K562 (cell line): ENCODE data around the gene FBXO17. TPM values are rescaled to one million over a fixed set of nuclear protein-coding genes. Genes with fewer than 3 reads are reported as not detected.

ENCODE experiments used
- FOXM1 ChIP-seq, 2 experiments: fragments of 450-650 bp in 1 of 2; sonication (generic) in 1 of 2; formaldehyde crosslinking in 1 of 2; IDR thresholded peaks; 2 replicates each; pipeline versions ENCODE4 v1.6.1 to v1.9.0; 2017 to 2022; ENCODE audit warnings: low read depth in 2 of 2, mild to moderate bottlenecking in 2 of 2, missing genetic modification reagents in 1 of 2, moderate library complexity in 1 of 2
- MAFK ChIP-seq: IDR thresholded peaks from 2 replicates; pipeline ENCODE4 v1.6.1; 2011; ENCODE audit warnings: low read length, improper control_type of control experiment
- RCOR1 ChIP-seq, 2 experiments: IDR thresholded peaks; 2 replicates each; pipeline ENCODE4 v1.6.1; 2012; ENCODE audit warnings: low read depth in 2 of 2, low read length in 2 of 2, borderline replicate concordance in 1 of 2, improper control_type of control experiment in 1 of 2
- SAFB2 ChIP-seq: fragments of 200-400 bp; formaldehyde crosslinking; IDR thresholded peaks from 2 replicates; pipeline ENCODE4 v1.6.1; 2018; ENCODE audit warnings: borderline replicate concordance, low read length, low read depth, moderate library complexity; ENCODE audit not compliant: severe bottlenecking
- ZBTB8A ChIP-seq: fragments of 450-650 bp; IDR thresholded peaks from 2 replicates; pipeline ENCODE4 v1.6.1; 2018; ENCODE audit warnings: mild to moderate bottlenecking, moderate library complexity; ENCODE audit not compliant: partially characterized antibody
- polyA plus RNA-seq, 8 experiments: library from polyadenylated mRNA; depleted of rRNA in 4 of 8; stranded (reverse) in 5 of 8; unstranded in 3 of 8; fragments of >200 nt; fragmentation: Nextera tagmentation in 2 of 8; fragmentation: Illumina TruSeq in 1 of 8; extraction: Ambion mirVana in 2 of 8; extraction: Trizol in 1 of 8; gene quantifications; 2 replicates each; pipeline versions ENCODE4 v1.2.1 to v1.2.3, GENCODE V29; 2011 to 2014; ENCODE audit warnings: inconsistent platforms in 1 of 8, missing spikeins in 1 of 8
- total RNA-seq, 7 experiments: library from RNA; depleted of rRNA in 6 of 7; stranded (reverse); fragments of >200 nt in 6 of 7; fragmentation: Illumina TruSeq in 2 of 7; extraction: Trizol in 2 of 7; gene quantifications; 2 replicates each; pipeline versions ENCODE4 v1.2.1 to v1.2.3, GENCODE V29; 2011 to 2021; ENCODE audit warnings: low replicate concordance in 1 of 7
- TF ChIP-seq, protein P1 (sequence below): fragments of 450-650 bp; IDR thresholded peaks from 2 replicates; pipeline ENCODE4 v1.6.1; 2016; ENCODE audit warnings: antibody characterized with exemption
- TF ChIP-seq, protein P2 (sequence below): fragments of 250-450 bp; sonication (Bioruptor Pico); IDR thresholded peaks from 2 replicates; pipeline ENCODE4 v1.8.0; 2022; ENCODE audit warnings: inconsistent platforms
- TF ChIP-seq, protein P3 (sequence below): sonication (generic); formaldehyde crosslinking; IDR thresholded peaks from 2 replicates; pipeline ENCODE4 v1.8.0; 2022; ENCODE audit warnings: missing genetic modification reagents, mild to moderate bottlenecking, borderline replicate concordance

Gene FBXO17
- total and polyA plus RNA-seq, 9 of the 15 experiments (the other 6 are each of a cell fraction or from before 2014, with no cell fraction given) = 4.1 to 27.1 (median 19.0) TPM

DNA sequence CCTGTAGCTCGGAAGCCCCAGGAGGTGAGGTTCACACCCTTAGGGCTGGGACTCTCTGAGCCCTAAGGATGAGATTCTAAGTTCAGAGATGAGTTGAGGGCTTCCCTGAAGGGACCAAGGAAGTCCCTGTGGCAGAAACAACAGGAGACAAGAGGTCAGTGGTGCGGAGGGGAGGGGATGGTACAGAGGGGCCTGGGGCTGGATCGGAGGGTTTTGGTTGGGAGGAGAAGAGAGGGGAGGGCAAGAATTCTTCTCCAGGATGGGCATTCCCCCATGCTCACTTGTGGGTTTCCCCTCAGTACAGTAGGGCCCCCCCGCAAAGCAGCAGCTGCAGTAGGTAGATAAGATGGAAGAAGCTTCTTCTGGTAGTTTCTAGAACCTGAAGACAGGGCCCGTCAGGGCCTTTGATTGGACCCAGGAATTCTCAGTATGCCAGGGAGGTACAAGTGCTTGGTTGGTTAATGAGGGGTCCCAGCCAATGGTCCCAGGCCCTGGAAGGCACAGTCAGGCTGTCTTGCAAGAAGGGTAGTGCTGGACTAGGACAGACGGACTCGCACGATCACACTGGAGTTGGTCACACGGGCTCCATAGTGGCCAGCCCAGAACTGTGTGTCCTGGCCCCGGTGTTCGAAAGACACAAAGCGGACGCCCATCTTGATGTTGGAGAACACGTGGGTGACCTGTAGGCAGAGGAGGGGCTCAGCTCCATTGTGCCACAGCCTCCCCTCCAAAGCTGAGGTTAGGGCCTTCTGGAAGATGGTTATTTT, 49.5 kb upstream of the FBXO17 start (continued):
- TF ChIP-seq SAFB2 = no peak
- TF ChIP-seq RCOR1 (IDR thresholded peaks at IDR 0.05; ENCODE audit: borderline replicate concordance in 1 of 2, low read depth in 2 of 2, low read length in 2 of 2) = 0 out of 4 replicates have a peak, but pooled peaks of 1 of the 2 experiments have one; percentile 13
- TF ChIP-seq ZBTB8A = no peak
- TF ChIP-seq MAFK = no peak
- 0 out of 2 replicates have a peak, but pooled peaks have one; percentile 44 for TF ChIP-seq FOXM1 (IDR thresholded peaks at IDR 0.05; ENCODE audit: low read depth)
- TF ChIP-seq FOXM1 (CRISPR knock-in tag; IDR thresholded peaks at IDR 0.05; ENCODE audit: low read depth) = no peak
- TF ChIP-seq, protein P1, sequence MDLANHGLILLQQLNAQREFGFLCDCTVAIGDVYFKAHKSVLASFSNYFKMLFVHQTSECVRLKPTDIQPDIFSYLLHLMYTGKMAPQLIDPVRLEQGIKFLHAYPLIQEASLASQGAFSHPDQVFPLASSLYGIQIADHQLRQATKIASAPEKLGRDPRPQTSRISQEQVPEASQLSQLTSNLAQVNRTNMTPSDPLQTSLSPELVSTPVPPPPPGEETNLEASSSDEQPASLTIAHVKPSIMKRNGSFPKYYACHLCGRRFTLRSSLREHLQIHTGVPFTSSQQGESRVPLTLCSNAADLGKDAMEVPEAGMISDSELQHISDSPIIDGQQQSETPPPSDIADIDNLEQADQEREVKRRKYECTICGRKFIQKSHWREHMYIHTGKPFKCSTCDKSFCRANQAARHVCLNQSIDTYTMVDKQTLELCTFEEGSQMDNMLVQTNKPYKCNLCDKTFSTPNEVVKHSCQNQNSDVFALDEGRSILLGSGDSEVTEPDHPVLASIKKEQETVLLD = no peak
- TF ChIP-seq, protein P2, sequence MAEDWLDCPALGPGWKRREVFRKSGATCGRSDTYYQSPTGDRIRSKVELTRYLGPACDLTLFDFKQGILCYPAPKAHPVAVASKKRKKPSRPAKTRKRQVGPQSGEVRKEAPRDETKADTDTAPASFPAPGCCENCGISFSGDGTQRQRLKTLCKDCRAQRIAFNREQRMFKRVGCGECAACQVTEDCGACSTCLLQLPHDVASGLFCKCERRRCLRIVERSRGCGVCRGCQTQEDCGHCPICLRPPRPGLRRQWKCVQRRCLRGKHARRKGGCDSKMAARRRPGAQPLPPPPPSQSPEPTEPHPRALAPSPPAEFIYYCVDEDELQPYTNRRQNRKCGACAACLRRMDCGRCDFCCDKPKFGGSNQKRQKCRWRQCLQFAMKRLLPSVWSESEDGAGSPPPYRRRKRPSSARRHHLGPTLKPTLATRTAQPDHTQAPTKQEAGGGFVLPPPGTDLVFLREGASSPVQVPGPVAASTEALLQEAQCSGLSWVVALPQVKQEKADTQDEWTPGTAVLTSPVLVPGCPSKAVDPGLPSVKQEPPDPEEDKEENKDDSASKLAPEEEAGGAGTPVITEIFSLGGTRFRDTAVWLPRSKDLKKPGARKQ = no peak
- TF ChIP-seq, protein P3, sequence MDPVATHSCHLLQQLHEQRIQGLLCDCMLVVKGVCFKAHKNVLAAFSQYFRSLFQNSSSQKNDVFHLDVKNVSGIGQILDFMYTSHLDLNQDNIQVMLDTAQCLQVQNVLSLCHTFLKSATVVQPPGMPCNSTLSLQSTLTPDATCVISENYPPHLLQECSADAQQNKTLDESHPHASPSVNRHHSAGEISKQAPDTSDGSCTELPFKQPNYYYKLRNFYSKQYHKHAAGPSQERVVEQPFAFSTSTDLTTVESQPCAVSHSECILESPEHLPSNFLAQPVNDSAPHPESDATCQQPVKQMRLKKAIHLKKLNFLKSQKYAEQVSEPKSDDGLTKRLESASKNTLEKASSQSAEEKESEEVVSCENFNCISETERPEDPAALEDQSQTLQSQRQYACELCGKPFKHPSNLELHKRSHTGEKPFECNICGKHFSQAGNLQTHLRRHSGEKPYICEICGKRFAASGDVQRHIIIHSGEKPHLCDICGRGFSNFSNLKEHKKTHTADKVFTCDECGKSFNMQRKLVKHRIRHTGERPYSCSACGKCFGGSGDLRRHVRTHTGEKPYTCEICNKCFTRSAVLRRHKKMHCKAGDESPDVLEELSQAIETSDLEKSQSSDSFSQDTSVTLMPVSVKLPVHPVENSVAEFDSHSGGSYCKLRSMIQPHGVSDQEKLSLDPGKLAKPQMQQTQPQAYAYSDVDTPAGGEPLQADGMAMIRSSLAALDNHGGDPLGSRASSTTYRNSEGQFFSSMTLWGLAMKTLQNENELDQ (CRISPR knock-in tag) = no peak
